IPS-18c (cell line): ENCODE measurements around the gene KRTAP19-2.
"Not testable (repeated sequence)": the region's sequence is repeated elsewhere in the genome, so short reads cannot be mapped to it uniquely, and the experiment has no call there.

Source experiments
- H3K4me3 ChIP-seq: 2 replicates; pipeline ENCODE4 v1.7.0; 2013; ENCODE audit warnings: low read depth, mild to moderate bottlenecking, low read length, moderate library complexity; ENCODE audit not compliant: insufficient read depth
- H3K9me3 ChIP-seq: one replicate; pipeline ENCODE4 v1.6.1; 2013; ENCODE audit warnings: mild to moderate bottlenecking, low read length, moderate library complexity; ENCODE audit not compliant: control insufficient read depth, insufficient read depth

The KRTAP19-2 gene

DNA sequence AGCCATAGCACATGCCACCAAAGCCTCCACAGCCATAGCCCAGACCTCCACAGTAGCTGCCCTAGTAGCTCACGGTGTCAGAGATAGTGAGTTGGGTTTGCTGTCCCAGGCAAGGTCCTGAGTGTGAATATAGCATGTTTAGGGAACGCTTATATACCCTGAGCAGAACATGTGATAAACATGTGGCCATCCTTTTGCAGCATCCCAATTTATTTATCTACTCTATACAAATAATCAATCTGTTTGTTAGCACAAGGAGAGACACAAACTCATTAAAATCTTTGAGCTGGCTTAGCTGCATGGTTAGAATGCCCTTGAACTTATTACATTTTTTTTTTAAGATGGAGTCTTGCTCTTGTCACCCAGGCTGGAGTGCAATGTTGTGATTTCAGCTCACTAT is at the start of gene KRTAP19-2:
KRTAP19-2 (minus strand) TSS at position 101 of the 400 bp plus-strand sequence; CDS start at position 13, 88 bp downstream.
- no peak within 1 kb of the TSS for H3K4me3 ChIP-seq
- H3K9me3 ChIP-seq: peaks cover 14% of the 10 kb centered on the region

GRCh38 chr21:30518876-30519275 is 31.6 kb upstream of the KRTAP19-2 start:
- Histone ChIP-seq H3K4me3 (no peak overlapping the region), H3K9me3 (no peaks in the 10 kb centered on the region)

DNA sequence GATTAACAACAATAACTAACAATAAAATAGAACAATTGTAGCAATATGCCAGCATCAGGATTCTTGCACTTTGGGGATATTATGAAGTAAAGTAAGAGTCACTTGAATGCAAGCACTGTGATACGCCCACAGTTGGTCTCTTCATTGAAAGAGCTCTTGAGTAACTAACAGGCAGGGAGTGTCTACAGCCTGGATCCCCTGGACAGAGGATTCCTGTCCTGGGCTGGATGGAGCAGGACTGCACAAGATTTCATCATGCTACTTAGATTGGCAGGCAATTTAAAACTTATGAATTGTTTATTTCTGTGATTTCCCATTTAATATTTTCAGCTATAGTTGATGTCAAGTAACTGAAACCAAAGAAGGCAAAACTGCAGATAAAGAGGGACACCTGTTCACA is 28.4 kb upstream of the KRTAP19-2 start:
- H3K4me3 ChIP-seq: no peak overlapping the region
- no peaks in the 10 kb centered on the region for H3K9me3 ChIP-seq

DNA sequence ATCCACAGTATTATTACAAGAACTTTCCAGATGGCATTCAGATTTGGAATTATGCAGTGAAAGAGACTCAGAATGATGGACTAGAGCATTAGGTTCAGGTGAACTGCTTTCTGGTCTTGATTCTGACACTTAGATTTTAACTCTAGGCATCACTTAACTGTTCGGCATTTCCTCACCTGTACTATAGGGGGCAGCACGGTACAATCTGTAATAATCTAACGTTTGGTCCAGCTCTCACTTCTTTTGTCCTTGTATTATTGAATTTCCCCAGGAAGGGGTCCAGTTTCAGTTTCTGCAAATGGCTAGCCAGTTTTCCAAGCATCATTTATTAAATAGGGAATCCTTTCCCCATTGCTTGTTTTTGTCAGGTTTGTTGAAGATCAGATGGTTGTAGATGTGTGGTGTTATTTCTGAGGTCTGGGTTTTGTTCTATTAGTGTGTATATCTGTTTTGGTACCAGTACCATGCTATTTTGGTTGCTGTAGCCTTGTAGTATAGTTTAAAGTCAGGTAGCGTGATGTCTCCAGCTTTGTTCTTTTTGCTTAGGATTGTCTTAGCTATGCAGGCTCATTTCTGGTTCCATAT is 18.5 kb upstream of the KRTAP19-2 start:
- H3K9me3 ChIP-seq, H3K4me3 ChIP-seq: not testable (repeated sequence)

GRCh38 chr21:30502041-30502440 is 14.8 kb upstream of the KRTAP19-2 start, which contains the start of gene KRTAP19-5:
TSS of gene KRTAP19-5 (minus strand) at chr21:30502141. CDS start at chr21:30502090, 51 bp downstream.
- Histone ChIP-seq H3K4me3 (no peak within 1 kb of the TSS), H3K9me3 (no peaks in the 10 kb centered on the region)

DNA sequence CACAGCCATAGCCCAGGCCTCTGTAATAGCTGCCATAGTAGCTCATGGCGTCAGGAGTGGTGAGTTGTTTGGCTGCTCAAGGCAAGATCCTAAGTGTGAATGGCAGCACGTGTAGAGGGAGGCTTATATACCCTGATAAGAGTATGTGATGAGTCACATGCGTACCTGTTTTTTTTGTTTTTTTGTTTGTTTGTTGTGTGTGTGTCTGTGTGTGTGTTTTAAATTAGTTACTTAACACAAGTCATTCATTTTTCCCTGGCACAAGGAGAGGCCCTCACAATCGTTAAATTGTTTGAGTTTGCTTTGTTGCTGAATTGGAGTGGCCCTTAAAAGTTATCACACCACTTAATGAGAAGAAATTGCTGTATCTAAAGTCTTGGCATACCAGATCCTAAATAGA is 9.8 kb upstream of the KRTAP19-2 start, which contains the start of gene KRTAP19-4:
KRTAP19-4 (minus strand) TSS at position 101 of the 400 bp plus-strand sequence; CDS start at position 46, 55 bp downstream.
- H3K4me3 ChIP-seq: no peak within 1 kb of the TSS
- H3K9me3 ChIP-seq: no peaks in the 10 kb centered on the region

GRCh38 chr21:30491963-30492428 is 4.8 kb upstream of the KRTAP19-2 start, which contains the start of gene KRTAP19-3:
TSS of gene KRTAP19-3 (minus strand) at chr21:30492013. CDS start at chr21:30491957, 56 bp downstream.
- Histone ChIP-seq H3K9me3 (peaks cover 5% of the 10 kb centered on the region), H3K4me3 (no peak within 1 kb of the TSS)

- Histone ChIP-seq H3K4me3 (no peak overlapping the region), H3K9me3 (peaks cover 14% of the 10 kb centered on the region)
Measured at GRCh38 chr21:30486180-30486579, 1.1 kb downstream of the KRTAP19-2 start.

- Histone ChIP-seq H3K9me3 (peaks cover 10% of the 10 kb centered on the region), H3K4me3 (no peak overlapping the region)
Measured at GRCh38 chr21:30482130-30482529, 5.1 kb downstream of the KRTAP19-2 start.

DNA sequence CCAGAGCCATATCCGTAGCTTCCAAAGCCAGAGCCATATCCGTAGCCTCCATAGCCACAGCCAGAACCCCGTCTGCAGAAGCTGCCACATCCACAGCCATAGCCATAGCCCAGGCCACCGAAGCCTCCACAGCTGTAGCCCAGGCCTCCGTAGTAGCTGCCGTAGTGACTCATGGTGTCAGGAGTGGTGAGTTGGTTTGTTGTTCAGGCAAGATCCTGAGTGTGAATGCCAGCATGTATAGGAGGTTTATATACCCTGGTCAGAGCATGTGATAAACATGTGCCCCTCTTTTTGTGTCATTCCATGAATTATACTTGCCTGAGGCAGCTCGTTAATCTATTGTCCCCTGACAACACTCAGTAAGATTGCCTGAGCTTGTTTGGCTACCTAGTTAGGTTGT is 7.1 kb downstream of the KRTAP19-2 start, which contains the start of gene KRTAP19-1:
KRTAP19-1 (minus strand) TSS at position 223 of the 400 bp plus-strand sequence; CDS start at position 173, 50 bp downstream.
- no peaks in the 10 kb centered on the region for H3K9me3 ChIP-seq
- H3K4me3 ChIP-seq: no peak within 1 kb of the TSS

- Histone ChIP-seq H3K4me3 (no peak overlapping the region), H3K9me3 (no peaks in the 10 kb centered on the region)
Measured at GRCh38 chr21:30479259-30479658, 8.0 kb downstream of the KRTAP19-2 start.

DNA sequence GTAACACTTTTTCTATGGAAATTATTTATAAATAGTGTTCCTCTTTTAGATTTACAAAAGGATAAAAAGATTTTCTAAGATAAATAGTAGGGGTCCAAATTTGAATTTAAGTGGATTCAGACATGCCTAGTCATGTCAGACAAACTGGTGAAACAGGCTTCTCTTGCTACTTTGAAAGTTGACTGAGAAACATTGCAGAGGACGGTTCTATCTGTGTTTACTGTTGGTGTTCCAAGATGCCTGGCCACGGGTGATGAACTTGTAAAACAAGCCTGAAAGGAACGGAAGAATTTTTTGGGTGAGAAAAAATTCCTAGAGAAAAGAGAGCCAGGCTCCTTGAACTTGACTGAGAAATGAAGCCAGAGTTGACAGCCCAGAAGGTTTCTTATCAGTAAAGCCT is 9.2 kb downstream of the KRTAP19-2 start:
- Histone ChIP-seq H3K9me3 (no peaks in the 10 kb centered on the region), H3K4me3 (no peak overlapping the region)

- no peak overlapping the region for H3K4me3 ChIP-seq
- H3K9me3 ChIP-seq: no peaks in the 10 kb centered on the region
Measured at GRCh38 chr21:30468900-30469714, 18.1 kb downstream of the KRTAP19-2 start.

GRCh38 chr21:30463713-30464112 is 23.5 kb downstream of the KRTAP19-2 start:
- Histone ChIP-seq H3K9me3 (no peaks in the 10 kb centered on the region), H3K4me3 (no peak overlapping the region)

DNA sequence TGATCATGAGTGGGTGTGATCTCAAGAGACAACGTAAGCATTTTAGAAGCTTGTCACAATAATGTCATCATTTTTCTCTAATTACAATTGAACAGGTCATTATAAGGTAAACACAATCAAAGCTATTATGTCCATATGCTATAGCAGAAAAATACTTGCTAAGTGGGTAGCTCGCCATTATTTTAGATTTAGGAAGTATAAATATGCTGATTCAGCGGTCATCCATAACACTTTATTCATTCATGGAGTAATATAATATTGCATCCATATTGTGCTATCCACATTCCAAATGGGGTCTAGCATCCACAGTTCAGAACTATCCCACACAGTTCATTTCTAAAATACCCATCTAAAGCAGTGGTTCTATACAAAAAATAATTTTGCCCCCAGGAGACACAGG is 38.7 kb downstream of the KRTAP19-2 start:
- H3K4me3 ChIP-seq: no peak overlapping the region
- no peaks in the 10 kb centered on the region for H3K9me3 ChIP-seq

- Histone ChIP-seq H3K9me3 (no peaks in the 10 kb centered on the region), H3K4me3 (no peak overlapping the region)
Measured at GRCh38 chr21:30447056-30447455, 40.2 kb downstream of the KRTAP19-2 start.

DNA sequence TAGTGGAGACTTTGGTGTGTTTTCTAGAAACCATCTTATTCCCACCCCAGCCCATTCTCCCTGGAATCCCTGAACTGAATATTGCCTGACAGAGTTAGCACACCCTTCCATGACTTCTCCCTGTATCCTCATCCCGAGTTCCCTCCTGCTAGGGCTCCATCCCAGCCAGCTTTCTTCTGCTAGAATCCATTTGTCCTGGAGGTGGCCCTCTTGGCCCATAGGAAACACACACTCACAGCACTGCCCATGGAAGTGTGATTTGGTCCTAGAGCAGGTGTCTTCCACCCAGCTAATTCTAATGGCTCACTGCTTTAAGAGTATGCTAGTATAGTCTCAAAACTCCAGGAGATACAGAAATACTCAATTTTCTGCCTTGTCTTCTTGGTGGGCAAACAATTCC is 43.0 kb downstream of the KRTAP19-2 start:
- Histone ChIP-seq H3K9me3 (no peaks in the 10 kb centered on the region), H3K4me3 (no peak overlapping the region)

DNA sequence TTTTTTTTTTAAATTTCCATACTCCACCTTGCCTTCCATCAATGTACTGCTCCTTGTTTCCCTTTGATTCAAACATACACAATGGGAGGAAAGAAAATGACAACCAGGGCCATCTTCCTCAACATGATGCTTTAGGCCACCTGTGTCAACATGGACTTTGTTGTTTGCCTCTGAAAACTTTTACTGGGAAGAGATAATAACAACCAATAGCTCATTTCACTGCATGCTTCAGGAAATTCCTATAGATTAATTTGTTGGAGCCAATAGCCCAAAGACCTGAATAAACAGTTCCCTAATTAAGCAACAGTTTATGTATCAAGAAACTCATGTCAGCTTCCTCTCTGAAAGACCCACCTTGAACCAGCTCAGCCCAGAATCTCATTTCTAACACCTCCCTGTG is 44.0 kb downstream of the KRTAP19-2 start:
- no peaks in the 10 kb centered on the region for H3K9me3 ChIP-seq
- H3K4me3 ChIP-seq: no peak overlapping the region
